ENCODE data around the gene TMEM258. TPM values are rescaled to one million over a fixed set of nuclear protein-coding genes. Genes with fewer than 3 reads are reported as not detected.

The TMEM258 gene
- total RNA-seq, 1 donor from 2014 or later, result 71.4 TPM

- H3F3A ChIP-seq (ENCODE audit: low read depth), result peaks cover 49% of the 10 kb centered on the region
- H3K36me3 Mint-ChIP-seq, result peaks cover 16% of the 10 kb centered on the region
- no peaks in the 10 kb centered on the region for H3K9me3 Mint-ChIP-seq
- no peaks in the 10 kb centered on the region for H3K27me3 ChIP-seq
- H3K4me3 Mint-ChIP-seq, result peak overlapping the region; percentile 92
- no peak for DNase-seq (ENCODE audit: low spot score)
- H3K4me1 ChIP-seq, result peaks cover 32% of the 10 kb centered on the region
- no peaks in the 10 kb centered on the region for H3K36me3 ChIP-seq
- H3K27ac ChIP-seq, result peak overlapping the region; percentile 95
- peaks cover 42% of the 10 kb centered on the region for H3K4me1 Mint-ChIP-seq
- H3K4me2 ChIP-seq, result peak overlapping the region; percentile 95
- H3K79me2 ChIP-seq (ENCODE audit: low read depth), result peaks cover 52% of the 10 kb centered on the region
- peak overlapping the region; percentile 91 for H2AFZ ChIP-seq (replicated peaks)
- peak overlapping the region; percentile 29 for H3K9ac ChIP-seq
- TF ChIP-seq CTCF (IDR thresholded peaks at IDR 0.05) (no peak), EZH2phosphoT487 (IDR thresholded peaks at IDR 0.05) (no peak), EZH2 (IDR thresholded peaks at IDR 0.05) (no peak)
- H3K4me3 ChIP-seq, result peak overlapping the region; percentile 98
- H3K9me3 ChIP-seq (ENCODE audit: low read depth), result no peaks in the 10 kb centered on the region
- H3K27ac Mint-ChIP-seq, result peak overlapping the region; percentile 98
- H4K20me1 ChIP-seq (ENCODE audit: low read depth), result peaks cover 32% of the 10 kb centered on the region
- peaks cover 4% of the 10 kb centered on the region for H3K27me3 Mint-ChIP-seq (ENCODE audit: insufficient read depth, low read depth)
Measured at GRCh38 chr11:61826930-61827570, 34.7 kb upstream of the TMEM258 start.

GRCh38 chr11:61820174-61820573 is 27.8 kb upstream of the TMEM258 start:
- Histone ChIP-seq H3K4me1 (peaks cover 11% of the 10 kb centered on the region), H3K27me3 (no peaks in the 10 kb centered on the region), H4K20me1 (ENCODE audit: low read depth) (no peaks in the 10 kb centered on the region), H3K9ac (no peak overlapping the region), H3F3A (ENCODE audit: low read depth) (peaks cover 32% of the 10 kb centered on the region), H2AFZ (replicated peaks) (no peak overlapping the region), H3K9me3 (ENCODE audit: low read depth) (no peaks in the 10 kb centered on the region), H3K27ac (no peak overlapping the region), H3K4me3 (no peak overlapping the region), H3K36me3 (no peaks in the 10 kb centered on the region), H3K79me2 (ENCODE audit: low read depth) (peaks cover 67% of the 10 kb centered on the region), H3K4me2 (no peak overlapping the region)
- no peaks in the 10 kb centered on the region for H3K9me3 Mint-ChIP-seq
- no peak for DNase-seq (ENCODE audit: low spot score)
- H3K27me3 Mint-ChIP-seq (ENCODE audit: insufficient read depth, low read depth), result peaks cover 2% of the 10 kb centered on the region
- H3K27ac Mint-ChIP-seq, result no peak overlapping the region
- TF ChIP-seq CTCF (IDR thresholded peaks at IDR 0.05) (no peak), EZH2 (IDR thresholded peaks at IDR 0.05) (no peak), EZH2phosphoT487 (IDR thresholded peaks at IDR 0.05) (no peak)
- H3K4me1 Mint-ChIP-seq, result peaks cover 15% of the 10 kb centered on the region
- peaks cover 7% of the 10 kb centered on the region for H3K36me3 Mint-ChIP-seq
- no peak overlapping the region for H3K4me3 Mint-ChIP-seq

- Mint-ChIP-seq H3K4me3 (peak overlapping the region; percentile 88), H3K27me3 (ENCODE audit: insufficient read depth, low read depth) (peaks cover 2% of the 10 kb centered on the region), H3K27ac (peak overlapping the region; percentile 58), H3K36me3 (peaks cover 20% of the 10 kb centered on the region), H3K9me3 (peaks cover 7% of the 10 kb centered on the region), H3K4me1 (peaks cover 25% of the 10 kb centered on the region)
- peak overlapping the region; percentile 25 for H3K9ac ChIP-seq
- H2AFZ ChIP-seq (replicated peaks), result no peak overlapping the region
- H3K4me3 ChIP-seq, result peak overlapping the region; percentile 67
- H3K4me2 ChIP-seq, result peak overlapping the region; percentile 78
- H3K36me3 ChIP-seq, result no peaks in the 10 kb centered on the region
- no peaks in the 10 kb centered on the region for H3K9me3 ChIP-seq (ENCODE audit: low read depth)
- no peak for DNase-seq (ENCODE audit: low spot score)
- peaks cover 46% of the 10 kb centered on the region for H3F3A ChIP-seq (ENCODE audit: low read depth)
- H3K27ac ChIP-seq, result peak overlapping the region; percentile 95
- no peaks in the 10 kb centered on the region for H3K27me3 ChIP-seq
- H4K20me1 ChIP-seq (ENCODE audit: low read depth), result no peaks in the 10 kb centered on the region
- TF ChIP-seq EZH2phosphoT487 (IDR thresholded peaks at IDR 0.05), result no peak
- TF ChIP-seq EZH2 (IDR thresholded peaks at IDR 0.05), result no peak
- TF ChIP-seq CTCF (IDR thresholded peaks at IDR 0.05), result no peak
- peaks cover 15% of the 10 kb centered on the region for H3K4me1 ChIP-seq
- peaks cover 90% of the 10 kb centered on the region for H3K79me2 ChIP-seq (ENCODE audit: low read depth)
Measured at GRCh38 chr11:61817471-61818202, 25.2 kb upstream of the TMEM258 start.

Measured in neural progenitor cell (in vitro differentiated cells).